ENCODE measurements around the gene PRR12.

DNA sequence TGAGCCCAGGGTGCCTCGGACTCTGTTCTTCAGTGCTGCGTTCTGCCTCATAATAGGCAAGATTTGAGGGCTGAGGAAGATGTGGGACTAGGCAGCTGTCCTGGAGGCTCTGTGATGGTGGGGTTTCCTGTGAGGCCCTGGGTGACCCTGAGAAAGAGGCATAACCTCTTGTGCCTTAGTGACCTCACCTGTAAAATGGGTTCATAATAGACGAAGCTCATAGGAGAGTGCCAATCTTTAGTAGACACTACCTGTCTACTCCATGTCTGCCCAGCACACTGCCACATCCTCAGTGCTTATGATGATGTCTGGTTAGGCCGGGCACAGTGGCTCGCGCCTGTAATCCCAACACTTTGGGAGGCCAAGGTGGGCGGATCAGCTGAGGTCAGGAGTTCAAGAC is 25.6 kb downstream of the PRR12 start:
- TF ChIP-seq, protein P1, sequence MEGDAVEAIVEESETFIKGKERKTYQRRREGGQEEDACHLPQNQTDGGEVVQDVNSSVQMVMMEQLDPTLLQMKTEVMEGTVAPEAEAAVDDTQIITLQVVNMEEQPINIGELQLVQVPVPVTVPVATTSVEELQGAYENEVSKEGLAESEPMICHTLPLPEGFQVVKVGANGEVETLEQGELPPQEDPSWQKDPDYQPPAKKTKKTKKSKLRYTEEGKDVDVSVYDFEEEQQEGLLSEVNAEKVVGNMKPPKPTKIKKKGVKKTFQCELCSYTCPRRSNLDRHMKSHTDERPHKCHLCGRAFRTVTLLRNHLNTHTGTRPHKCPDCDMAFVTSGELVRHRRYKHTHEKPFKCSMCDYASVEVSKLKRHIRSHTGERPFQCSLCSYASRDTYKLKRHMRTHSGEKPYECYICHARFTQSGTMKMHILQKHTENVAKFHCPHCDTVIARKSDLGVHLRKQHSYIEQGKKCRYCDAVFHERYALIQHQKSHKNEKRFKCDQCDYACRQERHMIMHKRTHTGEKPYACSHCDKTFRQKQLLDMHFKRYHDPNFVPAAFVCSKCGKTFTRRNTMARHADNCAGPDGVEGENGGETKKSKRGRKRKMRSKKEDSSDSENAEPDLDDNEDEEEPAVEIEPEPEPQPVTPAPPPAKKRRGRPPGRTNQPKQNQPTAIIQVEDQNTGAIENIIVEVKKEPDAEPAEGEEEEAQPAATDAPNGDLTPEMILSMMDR (IDR thresholded peaks at IDR 0.05), result no peak
- TF ChIP-seq POLR2A (IDR thresholded peaks at IDR 0.05), result no peak

All from Peyer's patch (tissue), 4 donors.